ENCODE data around the gene DNM1L.

Gene DNM1L

DNA sequence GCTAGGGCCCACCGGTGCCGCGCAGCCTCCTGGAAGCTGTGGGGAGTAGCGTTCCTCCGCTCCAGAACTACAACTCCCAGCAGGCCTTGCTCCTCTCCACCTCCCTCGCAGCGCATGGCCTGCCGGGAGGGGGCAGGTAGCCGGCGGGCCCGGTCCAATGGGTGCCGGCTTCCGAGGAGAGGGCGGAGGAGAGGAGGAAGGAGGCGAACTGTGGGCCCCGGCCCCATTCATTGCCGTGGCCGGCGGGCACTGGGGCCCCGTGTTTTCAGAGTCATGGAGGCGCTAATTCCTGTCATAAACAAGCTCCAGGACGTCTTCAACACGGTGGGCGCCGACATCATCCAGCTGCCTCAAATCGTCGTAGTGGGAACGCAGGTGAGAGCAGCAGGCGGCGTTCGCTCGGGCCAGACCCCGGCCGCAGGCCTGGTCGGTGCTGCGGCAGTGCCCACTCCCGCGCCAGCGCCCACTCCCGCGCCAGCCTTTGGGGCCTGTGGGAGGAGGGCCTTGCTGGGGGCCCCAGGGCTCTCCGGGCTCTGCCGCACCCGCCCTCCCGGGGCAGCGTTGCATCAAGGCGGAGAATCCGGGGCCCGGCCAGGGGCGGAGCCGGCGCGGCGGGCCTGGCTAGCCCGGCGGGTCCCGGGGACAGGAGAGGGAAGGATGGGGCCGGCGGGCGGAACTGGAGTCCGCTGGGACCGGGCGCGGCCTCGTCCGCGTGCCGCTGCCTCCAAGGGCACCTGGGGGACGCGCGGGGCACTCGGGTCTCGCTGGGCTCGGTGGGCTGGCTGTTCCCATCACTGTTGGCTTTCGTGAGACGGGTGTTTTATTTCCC, at the start of gene DNM1L:
Gene DNM1L (plus strand): TSS at position 211 of the 829 bp plus-strand sequence. CDS start 63 bp downstream, at position 274.
- peak; percentile 99 for DNase-seq (ENCODE audit: low read depth, low spot score)

DNA sequence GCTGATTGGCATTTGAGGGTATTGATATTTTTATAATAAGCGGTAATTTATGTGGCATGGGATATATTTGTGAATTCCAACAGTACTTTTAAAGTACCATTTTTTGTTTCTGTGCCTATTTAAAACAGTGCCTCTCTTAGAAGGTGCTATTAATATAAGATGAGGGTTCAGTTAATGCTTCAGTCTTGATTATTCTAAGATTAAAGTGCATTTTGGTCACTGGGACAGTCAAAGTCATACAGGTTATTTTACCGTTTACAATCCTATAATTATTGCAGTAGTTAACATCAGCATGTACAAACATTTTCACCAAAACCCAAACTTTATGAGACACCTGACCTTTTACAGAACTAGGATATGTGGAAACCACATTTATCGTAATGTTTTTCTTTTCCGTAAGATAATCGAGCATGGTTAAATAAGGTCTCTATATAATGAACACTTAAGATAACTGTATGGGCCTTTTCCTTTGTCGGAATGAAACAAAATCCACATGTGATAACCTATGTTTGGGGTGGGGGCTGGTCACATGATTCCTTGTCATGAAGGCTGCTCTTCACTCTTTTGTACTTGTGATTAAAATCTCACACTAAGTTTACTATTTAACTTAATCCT, 37.7 kb upstream of the DNM1L start:
- DNase-seq (ENCODE audit: low read depth, low spot score) = no peak

DNA sequence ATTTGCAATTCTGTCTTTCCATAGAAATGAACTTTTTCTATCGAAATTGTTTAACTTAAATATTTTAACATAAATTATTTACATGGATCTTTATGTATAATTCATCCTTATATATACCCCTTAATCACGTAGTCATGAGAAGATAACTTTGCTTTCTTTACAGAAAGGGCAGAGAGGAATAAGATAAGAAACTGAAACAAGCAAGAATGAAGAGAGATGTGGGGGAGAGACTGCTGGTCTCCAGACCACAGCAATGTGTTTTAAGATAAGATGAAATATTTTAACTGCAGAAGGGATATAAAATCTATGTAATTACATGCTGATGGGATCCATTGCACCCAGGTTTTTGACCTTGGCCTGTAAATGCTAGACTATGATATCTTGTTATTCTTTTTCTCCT, 34.7 kb upstream of the DNM1L start:
- DNase-seq (ENCODE audit: low read depth, low spot score) = no peak

DNA sequence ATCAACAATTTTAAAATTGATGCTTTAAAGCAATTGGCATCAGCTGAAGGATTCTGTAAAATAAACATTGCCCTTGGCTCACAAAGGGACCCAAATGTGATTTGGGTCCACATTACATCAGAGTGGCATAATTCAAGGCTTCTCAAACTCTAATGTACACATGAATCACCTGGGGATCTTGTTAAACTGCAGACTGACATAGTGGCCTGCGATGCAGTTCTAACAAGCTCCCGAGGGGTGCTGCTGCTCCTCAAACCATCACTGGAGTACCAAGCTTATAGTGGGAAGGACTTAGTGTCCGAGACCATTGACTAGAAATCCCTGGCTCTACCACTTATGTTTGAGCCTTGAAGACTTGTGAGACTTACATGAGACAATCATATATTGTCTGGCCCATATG, 31.8 kb upstream of the DNM1L start:
- DNase-seq (ENCODE audit: low read depth, low spot score) = no peak

DNA sequence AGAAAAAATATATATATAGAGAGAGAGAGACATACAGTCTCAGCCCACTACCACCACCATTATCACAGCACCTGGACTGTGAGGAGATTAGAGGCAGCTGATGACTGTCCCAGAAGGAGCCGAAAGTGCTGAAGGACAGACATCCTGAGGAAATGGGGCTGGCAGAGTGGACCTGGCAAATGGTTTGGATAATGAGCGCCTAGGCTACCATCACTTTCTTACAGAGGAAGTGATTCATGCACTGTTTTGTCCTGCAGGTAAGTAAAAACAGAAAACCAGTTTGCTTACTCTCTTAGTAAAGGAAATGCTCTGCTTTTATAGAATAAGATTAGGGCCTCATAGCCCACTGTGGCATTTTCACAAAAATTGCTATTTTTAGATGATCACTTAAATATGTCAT, 28.6 kb upstream of the DNM1L start:
- DNase-seq (ENCODE audit: low read depth, low spot score) = no peak

DNA sequence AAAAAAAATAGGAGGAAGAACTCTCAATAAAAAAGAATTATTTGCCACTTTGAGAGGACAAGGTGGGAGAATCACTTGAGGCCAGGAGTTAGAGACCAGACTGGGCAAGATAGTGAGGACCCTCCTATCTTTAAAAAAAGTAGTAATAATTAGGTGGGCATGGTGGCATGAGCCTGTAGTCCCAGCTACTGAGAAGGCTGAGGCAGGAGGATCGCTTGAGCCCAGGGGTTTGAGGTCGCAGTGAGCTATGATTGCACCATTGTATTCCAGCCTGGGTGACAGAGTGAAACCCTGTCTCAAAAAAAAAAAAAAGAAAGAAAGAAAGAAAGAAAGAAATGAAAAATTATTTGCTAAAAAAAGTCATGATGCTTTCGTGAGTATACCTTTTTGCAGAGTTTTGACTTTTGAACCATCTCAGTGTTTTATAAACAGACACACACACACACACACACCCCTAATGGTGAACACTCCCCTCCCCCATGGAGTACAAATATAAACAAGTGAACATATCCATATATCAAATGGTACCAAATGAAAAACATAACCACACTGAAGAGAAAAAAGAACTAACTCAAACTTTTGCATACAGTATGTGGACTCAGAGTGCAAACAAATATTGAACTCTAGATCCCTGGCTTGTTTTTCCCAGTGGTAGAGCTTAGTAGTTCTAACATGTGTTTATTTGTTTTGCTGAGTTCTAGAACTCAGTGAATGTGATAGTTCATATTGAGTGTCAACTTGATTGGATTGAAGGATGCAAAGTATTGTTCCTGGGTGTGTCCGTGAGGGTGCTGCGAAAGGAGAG, 27.7 kb upstream of the DNM1L start:
- no peak for DNase-seq (ENCODE audit: low read depth, low spot score)

DNA sequence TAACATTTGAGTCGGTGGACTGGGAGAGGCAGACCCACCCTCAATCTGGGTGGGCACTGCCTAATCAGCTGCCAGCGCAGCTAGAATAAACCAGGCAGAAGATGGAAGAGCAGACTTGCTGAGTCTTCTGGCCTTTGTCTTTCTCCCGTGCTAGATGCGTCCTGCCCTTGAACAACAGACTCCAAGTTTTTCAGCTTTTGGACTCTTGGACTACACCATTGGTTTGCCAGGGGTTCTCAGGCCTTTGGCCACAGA, 27.2 kb upstream of the DNM1L start:
- no peak for DNase-seq (ENCODE audit: low read depth, low spot score)

DNA sequence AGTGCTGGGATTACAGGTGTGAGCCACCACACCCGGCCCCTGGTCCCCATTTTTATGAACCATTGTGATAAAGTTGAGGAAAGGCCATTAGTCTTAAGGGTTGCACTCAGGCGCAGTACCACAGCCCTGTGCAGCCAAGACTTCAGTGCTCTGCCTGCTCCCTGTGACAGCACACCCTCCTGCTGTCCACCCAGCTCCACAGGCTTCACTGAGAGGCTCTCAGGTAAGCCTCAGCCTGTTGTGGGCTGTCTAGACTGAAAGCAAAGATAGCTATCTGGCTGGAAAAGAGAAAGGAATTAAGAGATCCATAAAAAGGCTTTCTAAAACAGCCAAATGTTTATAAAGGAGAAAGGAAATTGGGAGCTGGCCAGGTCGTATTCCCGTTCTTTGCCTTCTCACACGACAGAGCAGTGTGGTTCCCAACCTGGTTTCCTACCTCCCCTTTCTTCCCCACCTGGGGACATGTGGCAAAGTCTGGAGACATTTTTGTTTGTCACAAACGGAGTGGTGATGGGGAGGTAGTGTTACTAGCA, 19.1 kb upstream of the DNM1L start:
- no peak for DNase-seq (ENCODE audit: low read depth, low spot score)

DNA sequence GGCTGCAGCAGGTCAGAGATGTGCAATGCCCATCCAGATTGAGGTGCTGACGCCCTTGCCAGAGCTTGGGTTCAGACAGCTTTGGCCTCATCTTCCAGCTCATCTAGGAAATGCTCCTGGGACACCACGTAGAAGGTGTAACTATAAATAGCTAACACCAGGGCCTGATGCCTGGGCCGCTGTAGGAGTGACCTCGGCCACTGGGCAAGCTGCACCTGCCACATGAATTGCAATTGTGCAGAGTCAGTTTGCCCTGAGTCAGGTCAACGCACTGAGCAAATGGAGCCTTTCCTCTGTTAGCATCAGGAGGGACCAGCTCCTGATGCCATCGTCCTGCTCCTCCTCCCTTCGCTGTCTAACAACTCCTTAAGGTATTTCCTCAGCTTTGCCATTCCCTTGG, 17.4 kb upstream of the DNM1L start:
- no peak for DNase-seq (ENCODE audit: low read depth, low spot score)

DNA sequence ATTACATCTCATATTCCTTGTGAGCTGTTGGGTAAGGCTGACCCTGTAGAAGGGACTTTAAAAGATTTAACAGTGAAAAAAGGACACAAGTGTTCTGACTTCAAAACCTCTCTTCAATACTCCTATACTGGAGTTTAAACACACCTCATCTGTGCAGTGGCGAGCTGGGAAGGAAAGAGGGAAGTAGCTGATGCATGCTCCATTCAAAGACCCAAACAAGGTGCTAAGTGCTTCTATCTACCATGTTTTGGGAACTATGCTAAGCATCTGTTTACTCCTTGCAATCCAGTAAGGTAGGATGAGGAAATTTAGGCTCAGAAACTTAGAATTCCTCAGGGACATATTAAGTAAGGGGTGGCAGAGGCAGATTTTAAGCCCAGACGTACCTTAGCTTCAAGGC, 16.4 kb upstream of the DNM1L start:
- DNase-seq (ENCODE audit: low read depth, low spot score) = no peak

DNA sequence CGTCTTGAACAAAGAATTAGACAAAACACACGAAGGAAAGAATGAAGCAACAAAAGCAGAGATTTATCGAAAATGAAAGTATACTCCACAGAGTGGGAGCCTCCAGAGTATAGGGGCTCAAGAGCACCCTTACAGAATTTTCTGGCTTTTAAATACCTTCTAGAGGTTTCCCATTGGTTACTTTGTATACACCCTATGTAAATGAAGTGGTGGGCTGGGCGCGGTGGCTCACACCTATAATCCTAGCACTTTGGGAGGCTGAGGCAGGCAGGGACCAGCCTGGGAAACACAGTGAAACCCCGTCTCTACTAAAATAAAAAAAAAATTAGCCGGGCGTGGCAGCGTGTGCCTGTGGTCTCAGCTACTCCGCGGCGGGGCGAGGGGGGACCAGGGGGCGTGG, 13.1 kb upstream of the DNM1L start:
- peak; percentile 18 for DNase-seq (ENCODE audit: low read depth, low spot score)

DNA sequence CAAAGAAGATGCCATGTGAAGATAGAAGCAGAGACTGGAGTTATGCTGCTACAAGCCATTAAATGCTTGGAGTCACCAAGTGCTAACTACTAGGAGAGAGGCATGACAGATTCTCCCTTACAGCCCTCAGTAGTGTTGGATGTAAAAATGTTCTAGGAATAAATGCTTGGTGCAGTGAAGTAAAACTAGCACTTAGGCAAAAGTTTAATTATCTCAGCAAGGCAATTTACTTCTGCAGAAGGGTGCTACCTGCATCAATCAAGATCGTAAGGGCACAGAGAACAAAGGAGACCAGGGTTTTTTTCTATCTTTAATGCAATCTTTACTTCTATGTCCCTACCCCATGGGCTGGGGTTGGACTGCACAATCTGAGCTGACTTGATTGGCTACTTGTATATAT, 9.5 kb upstream of the DNM1L start:
- DNase-seq (ENCODE audit: low read depth, low spot score) = no peak

DNA sequence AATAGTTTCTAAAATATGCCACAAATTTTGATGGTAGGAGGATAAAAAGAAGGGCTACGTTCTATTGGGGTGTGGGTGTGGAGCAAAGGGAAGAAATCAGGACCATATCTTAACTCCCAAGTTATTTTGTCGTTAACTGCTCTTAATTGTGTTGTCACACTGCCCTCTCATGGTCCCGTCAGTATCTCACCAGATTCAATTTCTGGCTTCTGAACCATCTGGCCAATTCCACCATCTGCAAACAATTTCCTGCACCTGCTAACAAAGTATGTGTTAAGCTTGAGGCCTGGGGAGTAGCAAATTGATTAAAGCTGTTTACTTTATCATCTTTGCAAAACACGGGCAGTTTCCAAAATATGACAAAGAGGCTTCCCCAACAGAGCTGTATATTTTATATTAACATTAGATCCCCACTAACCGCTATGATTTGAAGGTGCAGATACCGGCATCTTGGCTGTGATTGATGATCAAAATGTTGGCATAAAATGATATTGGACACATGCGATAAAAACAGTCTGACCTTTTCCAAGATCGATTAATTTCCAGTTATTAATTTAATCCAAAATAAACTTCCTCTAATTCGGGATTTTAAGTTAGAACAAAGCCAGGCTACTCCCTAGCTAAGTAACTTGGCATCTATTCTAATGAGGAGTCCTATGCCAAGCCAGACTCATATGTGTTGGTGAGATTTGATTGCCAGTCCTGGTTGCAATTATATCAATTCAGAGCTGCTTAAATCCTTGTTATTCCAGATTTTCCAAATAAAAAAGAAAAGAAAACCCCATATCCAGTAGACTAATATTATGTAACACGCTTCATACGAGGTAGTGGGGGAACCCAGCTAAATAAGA, 6.9 kb upstream of the DNM1L start:
- DNase-seq (ENCODE audit: low read depth, low spot score) = peak; percentile 25

DNA sequence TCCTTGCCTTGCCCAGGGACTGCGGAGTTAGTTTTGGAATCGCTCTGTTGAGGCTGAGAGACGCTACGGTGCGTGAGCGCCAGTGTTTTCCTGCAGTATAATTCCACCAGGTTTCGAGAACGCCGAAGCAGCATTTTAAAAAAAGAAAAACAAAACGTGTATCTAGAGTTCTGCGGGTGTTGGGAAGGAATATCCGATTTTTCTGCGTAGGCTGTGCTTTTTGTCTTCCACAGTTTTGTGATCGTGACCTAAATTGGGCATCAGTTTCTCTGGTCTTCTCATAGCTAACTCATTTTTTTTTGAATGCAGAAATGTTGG, 778 bp downstream of the DNM1L start:
- DNase-seq (ENCODE audit: low read depth, low spot score) = no peak

DNA sequence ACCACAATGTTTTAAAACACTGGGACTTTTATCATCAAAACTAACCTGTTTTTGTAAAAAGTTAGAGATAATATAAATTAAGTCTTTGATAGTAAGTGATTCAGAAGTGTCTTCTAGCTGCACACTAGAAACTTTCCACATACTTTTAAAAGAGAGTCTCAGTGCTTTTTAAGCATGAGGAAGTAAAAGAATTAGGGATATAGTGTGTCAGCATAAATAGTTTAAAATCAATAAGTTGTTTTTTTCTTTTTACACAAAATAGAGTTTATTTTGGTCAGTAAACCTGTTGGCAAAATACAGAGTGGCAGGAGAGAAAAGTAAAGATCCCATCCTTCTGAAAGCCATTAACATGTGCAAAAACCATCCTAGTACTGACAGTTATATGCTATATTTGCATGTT, 1.7 kb downstream of the DNM1L start:
- DNase-seq (ENCODE audit: low read depth, low spot score) = no peak

DNA sequence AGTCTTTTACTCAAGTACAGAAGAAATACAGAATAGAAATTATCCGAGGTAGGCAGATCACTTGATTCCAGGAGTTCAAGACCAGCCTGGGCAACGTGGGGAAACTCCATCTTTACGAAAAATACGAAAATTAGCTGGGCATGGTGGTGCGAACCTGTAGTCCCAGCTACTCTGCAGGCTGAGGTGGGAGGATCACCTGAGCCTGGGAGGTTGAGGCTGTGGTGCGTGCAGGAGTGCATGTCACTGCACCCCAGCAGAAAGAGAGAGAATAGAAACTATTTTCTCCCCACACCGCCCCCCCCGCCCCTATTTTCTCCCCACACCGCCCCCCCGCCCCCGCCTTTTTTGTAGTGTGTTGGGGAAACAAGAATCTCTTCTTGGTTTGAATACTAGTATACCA, 2.2 kb downstream of the DNM1L start:
- DNase-seq (ENCODE audit: low read depth, low spot score) = no peak

DNA sequence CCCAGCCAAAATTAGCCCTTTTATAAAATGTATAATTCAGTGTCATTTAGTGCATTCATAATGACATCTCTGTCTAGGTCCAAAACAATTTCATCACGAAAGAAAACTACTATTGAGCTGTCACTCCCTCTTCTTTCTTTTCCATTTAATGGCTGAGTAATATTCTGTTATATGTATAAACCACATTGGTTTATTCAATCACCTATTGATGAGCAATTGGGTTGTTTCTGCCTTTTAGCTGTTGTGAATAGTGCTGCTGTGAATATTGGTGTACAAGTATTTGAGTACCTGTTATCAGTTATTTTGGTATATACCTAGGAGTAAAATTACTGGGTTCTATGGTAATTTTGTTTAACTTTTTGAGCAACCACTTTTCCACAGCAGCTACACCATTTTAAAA, 7.2 kb downstream of the DNM1L start:
- no peak for DNase-seq (ENCODE audit: low read depth, low spot score)

DNA sequence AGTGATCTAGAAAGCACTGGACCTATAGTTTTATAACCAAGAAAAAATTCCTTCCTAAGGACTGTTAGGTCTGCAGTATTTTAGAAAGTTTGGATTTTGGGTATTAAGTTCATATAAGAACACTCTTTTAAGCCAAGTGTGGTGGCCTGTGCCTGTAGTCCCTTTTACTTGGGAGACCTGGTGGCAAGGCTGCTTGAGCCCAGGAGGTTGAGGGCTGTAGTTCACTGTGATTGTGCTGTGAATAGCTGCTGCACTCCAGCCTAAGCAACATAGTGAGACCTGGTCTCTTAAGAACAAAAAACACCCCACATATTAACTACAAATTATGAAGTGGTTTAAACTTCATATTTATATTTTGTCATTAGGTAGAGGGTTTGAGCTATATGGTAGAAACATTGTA, 9.7 kb downstream of the DNM1L start:
- no peak for DNase-seq (ENCODE audit: low read depth, low spot score)

DNA sequence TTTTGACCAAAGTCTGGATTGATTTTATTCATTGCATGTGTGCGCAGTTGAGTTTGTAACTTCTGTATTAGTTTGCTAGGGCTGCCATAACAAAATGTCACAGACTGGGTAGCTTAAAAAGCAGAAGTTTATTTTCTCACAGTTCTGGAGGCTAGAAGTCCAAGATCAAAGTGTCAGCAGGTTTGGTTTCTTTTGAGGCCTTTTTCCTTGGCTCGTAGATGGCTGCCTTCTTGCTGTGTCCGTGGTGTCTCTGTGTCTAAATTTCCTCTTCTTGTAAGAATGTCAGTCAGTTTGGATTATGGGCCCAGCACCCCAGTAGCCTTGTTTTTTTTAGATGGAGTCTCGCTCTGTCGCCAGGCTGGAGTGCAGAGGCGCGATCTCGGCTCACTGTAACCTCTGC, 11.8 kb downstream of the DNM1L start:
- no peak for DNase-seq (ENCODE audit: low read depth, low spot score)

DNA sequence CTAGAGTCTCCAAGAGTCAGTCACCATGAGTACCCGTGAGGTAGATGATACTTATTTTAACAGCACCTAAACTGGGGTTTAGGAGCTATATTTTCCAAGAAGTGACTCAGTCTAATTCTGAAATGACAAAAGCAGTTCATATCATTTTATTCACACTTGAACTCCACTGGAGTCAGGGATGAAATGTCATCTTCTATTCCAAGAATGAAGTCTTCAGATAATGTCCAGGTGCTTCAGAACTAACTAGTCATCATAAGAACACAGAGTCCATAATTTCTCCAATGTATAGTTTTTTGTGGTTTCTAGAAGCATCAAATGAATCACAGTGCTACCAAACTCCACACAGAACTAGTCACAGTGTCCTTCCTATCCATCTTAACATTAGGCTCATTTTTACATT, 13.3 kb downstream of the DNM1L start:
- DNase-seq (ENCODE audit: low read depth, low spot score) = no peak

DNA sequence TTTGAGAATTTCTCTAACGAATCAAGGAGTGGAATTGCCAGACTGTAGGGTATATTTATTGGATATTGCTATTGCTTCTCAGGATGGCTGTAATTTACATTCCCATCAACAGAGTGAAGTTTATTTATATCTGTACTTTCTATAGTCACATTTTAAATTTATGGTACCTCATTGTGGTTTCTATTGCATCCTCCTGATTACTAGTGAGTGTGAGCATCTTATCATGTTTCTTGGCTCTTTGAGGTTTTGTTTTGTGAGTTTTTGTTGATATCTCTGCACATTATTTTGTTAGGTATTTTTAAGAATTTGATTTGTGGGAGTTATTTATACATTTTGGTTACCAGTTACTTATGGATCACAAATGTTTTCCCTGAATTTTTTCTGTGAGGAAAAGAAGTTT, 13.9 kb downstream of the DNM1L start:
- no peak for DNase-seq (ENCODE audit: low read depth, low spot score)

DNA sequence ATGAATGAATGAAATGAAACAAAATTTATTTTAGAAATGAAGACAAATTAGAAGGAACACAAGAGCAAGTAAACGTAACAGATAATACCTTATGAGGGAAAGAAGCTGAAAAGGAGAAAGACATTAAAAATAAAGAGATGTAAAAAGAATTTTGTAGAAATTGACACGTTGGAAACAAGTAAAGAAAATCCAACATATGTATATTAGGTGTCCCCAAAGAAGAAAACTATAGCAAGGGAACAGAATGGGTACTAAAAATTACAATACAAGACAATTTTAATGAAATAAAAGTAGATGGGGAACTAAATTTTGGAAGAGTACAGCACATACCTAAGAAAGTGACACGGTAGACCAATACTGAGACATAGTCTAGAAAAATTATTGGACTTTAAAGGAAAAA, 16.7 kb downstream of the DNM1L start:
- no peak for DNase-seq (ENCODE audit: low read depth, low spot score)

Measured in ELF-1 (cell line).